H4 (cell line): Measurements from ENCODE around the gene RHOF. TPM values are rescaled to one million over a fixed set of nuclear protein-coding genes. Genes with fewer than 3 reads are reported as not detected.
"Not testable (repeated sequence)": the region's sequence is repeated elsewhere in the genome, so short reads cannot be mapped to it uniquely, and the experiment has no call there.

Experiments used
- DNase-seq: peaks from one replicate; pipeline ENCODE4 v3.0.0-alpha.2; 2015; ENCODE audit warnings: low spot score
- total RNA-seq: library from RNA; depleted of rRNA; stranded (reverse); fragments of >200 nt; shearing (Covaris generic); gene quantifications from 2 replicates; pipeline ENCODE4 v1.2.3, GENCODE V29; 2014; rRNA removed

The RHOF gene
- total RNA-seq, 1 experiment from 2014 or later, result 0.99 TPM

DNA sequence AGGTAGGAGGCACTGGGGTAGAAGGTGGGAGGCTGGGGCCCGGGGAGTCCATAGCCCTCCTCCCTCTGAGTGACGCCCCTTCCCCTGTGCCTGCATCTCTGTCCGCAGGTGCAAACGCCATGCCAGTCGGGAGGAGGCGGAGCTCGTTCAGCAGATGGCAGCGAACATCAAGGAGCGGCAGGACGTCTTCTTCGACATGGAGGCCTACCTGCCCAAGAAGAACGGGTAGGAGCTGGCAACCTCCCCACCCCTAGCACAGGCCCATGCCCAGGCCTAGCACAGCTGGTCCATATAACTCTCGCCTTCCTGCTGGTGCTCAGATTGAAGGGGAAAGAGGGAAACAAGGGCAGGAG lies 45.3 kb downstream of the RHOF start:
- no peak for DNase-seq

DNA sequence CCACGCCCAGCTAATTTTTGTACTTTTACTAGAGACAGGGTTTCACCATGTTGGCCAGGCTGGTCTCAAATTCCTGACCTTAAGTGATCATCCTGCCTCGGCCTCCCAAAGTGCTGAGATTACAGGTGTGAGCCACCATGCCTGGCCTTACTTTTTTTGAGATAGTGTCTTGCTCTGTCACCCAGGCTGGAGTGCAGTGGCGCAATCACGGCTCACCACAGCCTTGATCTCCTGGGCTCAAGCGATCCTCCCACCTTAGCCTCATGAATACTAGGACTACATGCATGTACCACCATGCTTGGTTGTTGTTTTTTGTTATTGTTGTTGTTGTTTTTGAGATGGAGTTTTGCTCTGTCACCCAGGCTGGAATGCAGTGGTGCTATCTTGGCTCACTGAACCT lies 47.9 kb downstream of the RHOF start:
- not testable (repeated sequence) for DNase-seq

DNA sequence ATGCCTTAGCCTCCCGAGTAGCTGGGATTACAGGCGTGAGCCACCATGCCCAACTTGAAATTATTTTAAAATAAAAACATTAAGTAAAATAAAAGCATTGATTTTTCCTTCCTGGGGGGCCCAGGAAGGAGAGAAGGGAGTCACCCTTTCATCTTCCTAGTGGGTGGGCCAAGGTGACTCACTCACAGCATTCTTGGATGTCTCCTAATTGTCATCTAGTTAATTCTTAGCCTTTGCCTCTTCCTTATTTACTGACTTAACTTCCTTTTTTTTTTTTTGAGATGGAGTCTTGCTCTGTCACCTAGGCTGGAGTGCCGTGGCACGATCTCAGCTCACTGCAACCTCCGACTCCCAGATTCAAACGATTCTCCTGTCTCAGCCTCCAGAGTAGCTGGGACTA lies 51.7 kb downstream of the RHOF start:
- no peak for DNase-seq

DNA sequence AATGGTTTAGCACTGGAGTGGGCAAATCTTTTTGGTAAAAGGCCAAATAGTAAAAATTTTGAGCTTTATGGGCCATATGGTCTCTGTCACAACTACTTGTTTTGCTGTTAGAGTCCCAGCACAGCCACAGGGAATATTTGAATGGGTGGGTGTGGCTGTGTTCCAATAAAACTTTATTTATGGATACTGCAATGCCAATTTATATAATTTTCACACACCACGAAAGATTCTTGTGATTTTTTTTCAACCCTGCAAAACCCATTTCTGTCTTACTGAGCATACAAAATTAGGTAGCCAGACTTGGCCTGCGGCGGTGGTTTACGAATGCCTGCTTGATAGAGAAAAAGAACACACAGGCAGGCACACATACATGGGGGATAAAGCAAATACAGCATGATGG lies 52.6 kb downstream of the RHOF start:
- no peak for DNase-seq

DNA sequence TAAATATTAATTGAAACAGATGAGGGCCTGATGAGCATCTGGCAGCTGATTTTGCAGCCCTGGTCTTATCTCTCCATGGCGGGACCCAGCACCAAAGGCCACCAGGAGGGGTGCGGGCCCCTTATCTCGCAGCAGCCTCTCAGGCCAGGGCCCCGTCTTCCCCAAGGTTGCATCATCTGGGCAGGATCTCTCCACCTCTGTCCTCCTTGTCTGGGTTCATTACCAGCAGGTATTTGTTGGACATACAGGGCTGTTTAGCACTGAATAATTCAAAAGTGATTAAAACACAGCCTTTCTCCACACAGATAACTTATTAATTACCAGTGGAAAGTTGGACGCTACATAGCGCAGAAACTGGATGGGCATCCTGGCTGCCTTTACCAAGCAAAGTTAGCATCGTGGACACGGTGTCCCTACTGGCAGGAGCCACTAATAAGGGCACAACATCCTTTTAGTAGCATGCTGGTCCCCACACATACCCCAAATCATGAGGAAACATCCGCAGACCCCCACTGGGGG lies 55.1 kb downstream of the RHOF start:
- no peak for DNase-seq

DNA sequence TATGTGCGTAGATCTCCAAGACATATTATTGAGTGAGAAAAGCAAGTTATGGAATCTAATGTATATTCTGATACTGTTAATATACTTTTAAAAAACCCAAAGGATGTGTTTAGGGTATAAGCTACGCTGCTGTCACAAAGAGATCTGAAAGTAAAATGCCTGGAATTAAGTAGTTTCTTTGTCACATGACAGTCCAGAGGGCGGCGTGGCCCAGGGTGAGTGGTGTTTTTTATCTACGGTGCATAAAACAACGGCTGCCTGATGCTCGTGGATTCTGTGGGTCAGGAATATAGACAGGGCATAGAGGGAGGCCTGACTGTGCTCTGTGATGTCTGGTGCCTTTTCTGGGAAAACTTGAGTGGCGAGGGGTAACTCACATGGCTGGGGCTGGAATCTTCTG lies 59.6 kb downstream of the RHOF start:
- DNase-seq, result no peak

DNA sequence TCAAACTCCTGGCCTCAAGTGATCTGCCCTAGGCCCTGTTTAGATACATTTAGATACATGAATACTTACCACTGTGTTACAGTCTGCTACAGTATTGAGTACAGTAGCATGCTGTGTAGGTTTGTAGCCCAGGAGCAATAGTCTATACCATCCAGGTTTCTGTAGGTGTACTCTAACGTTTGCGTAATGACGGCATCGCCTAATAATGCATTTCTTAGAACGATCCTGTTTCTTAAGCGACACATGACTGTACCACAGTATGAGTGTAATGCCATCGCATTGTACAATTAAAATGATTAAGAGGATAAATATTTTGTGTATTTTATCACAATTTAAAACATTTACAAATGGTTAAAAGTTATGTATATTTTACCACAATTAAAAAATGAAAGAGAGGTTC lies 62.0 kb downstream of the RHOF start:
- no peak for DNase-seq

DNA sequence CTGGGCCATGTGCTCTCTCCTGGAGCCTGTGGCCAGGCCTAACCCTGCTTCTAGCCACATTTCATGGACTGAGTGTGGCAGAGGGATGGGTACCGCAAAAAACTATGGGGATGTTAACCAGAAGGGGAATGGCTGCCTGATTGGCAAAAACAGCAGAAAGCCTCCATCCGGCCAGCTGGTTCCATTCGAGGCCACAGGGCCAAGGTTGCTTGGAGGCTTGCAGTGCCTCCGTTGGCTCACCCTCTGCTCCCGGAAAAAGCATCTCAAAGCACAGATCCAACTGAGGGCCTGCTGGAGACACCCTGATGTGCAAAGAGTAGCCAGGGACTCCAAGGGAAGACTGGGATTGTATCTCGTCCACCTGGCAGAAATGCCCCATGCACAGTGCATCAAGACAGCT lies 64.5 kb downstream of the RHOF start:
- DNase-seq, result no peak

Other genes with a start within 250 kb of the RHOF start
- 18.4 and 19.7 TPM in 2 replicates for gene KDM2B, start 212.7 kb downstream of the RHOF start, total RNA-seq
- 4.4 and 8.5 TPM in 2 replicates for gene ORAI1, start 167.2 kb downstream of the RHOF start, total RNA-seq
- 0.23 TPM in 1 of 2 replicates, not detected in the other for gene MORN3, start 124.0 kb downstream of the RHOF start, total RNA-seq
- 5.0 and 8.9 TPM in 2 replicates for gene TMEM120B, start 80.9 kb downstream of the RHOF start, total RNA-seq
- gene SETD1B, start 10.3 kb upstream of the RHOF start, total RNA-seq, result 1.2 and 2.1 TPM in 2 replicates
- gene HPD, start 65.2 kb upstream of the RHOF start, total RNA-seq, result not detected in 2 replicates
- 65.1 and 105 TPM in 2 replicates for gene PSMD9, start 95.1 kb upstream of the RHOF start, total RNA-seq
- gene CFAP251, start 124.9 kb upstream of the RHOF start, total RNA-seq, result 3.3 and 5.2 TPM in 2 replicates
- 1.5 and 1.8 TPM in 2 replicates for gene BCL7A, start 228.2 kb upstream of the RHOF start, total RNA-seq